ENCODE measurements around the gene CORIN. TPM values are rescaled to one million over a fixed set of nuclear protein-coding genes. Genes with fewer than 3 reads are reported as not detected.

The CORIN gene
- polyA plus RNA-seq, 1 donor (not counting 4 experiments of a cell fraction or from before 2014, with no cell fraction given): 0.14 TPM

DNA sequence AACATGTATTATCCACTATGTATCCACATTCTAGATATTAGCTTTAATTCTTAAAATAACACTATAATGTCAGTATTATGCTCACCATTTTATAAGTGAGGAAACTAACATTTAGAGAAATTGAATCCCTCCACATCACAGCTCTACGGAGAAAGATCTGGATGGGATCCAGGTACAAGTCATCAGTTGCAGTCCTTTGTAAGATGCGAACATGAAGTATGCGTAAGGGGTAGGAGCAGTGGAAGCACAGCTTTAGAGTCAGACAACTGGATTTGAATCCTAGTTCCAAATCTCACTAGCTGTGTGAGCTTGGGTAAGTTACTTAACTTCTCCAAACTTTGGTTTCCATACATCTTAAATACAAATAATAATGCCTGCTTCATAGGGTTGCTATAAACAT, 190.3 kb downstream of the CORIN start:
- H3K79me2 ChIP-seq (ENCODE audit: control insufficient read depth, insufficient read depth, low read length): no peaks in the 10 kb centered on the region
- no peak overlapping the region for H3K4me3 ChIP-seq (ENCODE audit: control insufficient read depth in 2 of 3, extremely low read depth in 1 of 3, insufficient read depth in 2 of 3, low read depth in 1 of 3, low read length in 3 of 3)
- no peak overlapping the region for H2AFZ ChIP-seq (ENCODE audit: control insufficient read depth, low read length)
- dilution Hi-C loops (cut with MboI; ENCODE audit: extremely low pct_ligation_motif_present, low sequenced_read_pairs): no loop called here
- H3K9me3 ChIP-seq (ENCODE audit: control insufficient read depth, low read depth, low read length): no peaks in the 10 kb centered on the region
- H3K36me3 ChIP-seq (ENCODE audit: control insufficient read depth in 2 of 2, extremely low read depth in 1 of 2, insufficient read depth in 2 of 2, low read length in 2 of 2): no peaks in the 10 kb centered on the region
- H3K27ac ChIP-seq (ENCODE audit: control insufficient read depth, insufficient read depth, low read length): no peak overlapping the region
- TF ChIP-seq, protein P1, sequence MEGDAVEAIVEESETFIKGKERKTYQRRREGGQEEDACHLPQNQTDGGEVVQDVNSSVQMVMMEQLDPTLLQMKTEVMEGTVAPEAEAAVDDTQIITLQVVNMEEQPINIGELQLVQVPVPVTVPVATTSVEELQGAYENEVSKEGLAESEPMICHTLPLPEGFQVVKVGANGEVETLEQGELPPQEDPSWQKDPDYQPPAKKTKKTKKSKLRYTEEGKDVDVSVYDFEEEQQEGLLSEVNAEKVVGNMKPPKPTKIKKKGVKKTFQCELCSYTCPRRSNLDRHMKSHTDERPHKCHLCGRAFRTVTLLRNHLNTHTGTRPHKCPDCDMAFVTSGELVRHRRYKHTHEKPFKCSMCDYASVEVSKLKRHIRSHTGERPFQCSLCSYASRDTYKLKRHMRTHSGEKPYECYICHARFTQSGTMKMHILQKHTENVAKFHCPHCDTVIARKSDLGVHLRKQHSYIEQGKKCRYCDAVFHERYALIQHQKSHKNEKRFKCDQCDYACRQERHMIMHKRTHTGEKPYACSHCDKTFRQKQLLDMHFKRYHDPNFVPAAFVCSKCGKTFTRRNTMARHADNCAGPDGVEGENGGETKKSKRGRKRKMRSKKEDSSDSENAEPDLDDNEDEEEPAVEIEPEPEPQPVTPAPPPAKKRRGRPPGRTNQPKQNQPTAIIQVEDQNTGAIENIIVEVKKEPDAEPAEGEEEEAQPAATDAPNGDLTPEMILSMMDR (optimal IDR thresholded peaks at IDR 0.05 in 1 of 3, IDR thresholded peaks at IDR 0.05 in 1 of 3, conservative IDR thresholded peaks at IDR 0.05 in 1 of 3; ENCODE audit: extremely low read depth in 1 of 3, insufficient read depth in 2 of 3, low read length in 3 of 3): no peak
- TF ChIP-seq EZH2 (IDR thresholded peaks at IDR 0.05; ENCODE audit: low read length): no peak
- H3K9ac ChIP-seq (ENCODE audit: control insufficient read depth, extremely low read depth, insufficient read depth, low read length): no peak overlapping the region
- DNase-seq (ENCODE audit: low read depth, low spot score) (no peak), FAIRE-seq (no peak)
- H3K9me1 ChIP-seq (ENCODE audit: control insufficient read depth, extremely low read depth, insufficient read depth, low read length): no peaks in the 10 kb centered on the region
- H3K4me1 ChIP-seq (ENCODE audit: control insufficient read depth, extremely low read depth, insufficient read depth, low read length): no peaks in the 10 kb centered on the region
- no peaks in the 10 kb centered on the region for H3K27me3 ChIP-seq (ENCODE audit: control insufficient read depth, extremely low read depth, insufficient read depth, low read length)
- no peaks in the 10 kb centered on the region for H4K20me1 ChIP-seq (ENCODE audit: control insufficient read depth, extremely low read depth, insufficient read depth, low read length)
- H3K4me2 ChIP-seq (ENCODE audit: control insufficient read depth, extremely low read depth, insufficient read depth, low read depth, low read length): no peak overlapping the region

DNA sequence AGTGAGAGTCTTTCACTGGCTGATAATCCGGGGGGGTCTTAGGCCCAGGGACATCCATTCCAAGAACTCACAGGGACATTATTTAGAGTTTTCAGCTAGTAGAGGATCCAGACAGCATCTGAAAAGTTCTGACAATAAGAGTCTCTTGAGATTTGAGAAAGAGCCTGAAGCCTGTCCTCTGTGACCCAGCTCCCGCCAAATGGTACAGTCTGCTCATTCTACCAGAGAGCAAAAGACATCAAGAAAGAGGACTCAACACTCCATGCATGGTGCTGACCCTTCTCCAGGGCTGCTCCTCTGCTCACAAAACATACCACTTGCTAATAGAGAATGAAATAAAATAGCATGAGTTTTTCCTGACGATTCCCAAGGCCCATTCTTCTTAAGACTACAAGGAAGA, 190.8 kb downstream of the CORIN start:
- Histone ChIP-seq H2AFZ (ENCODE audit: control insufficient read depth, low read length) (no peak overlapping the region), H3K27me3 (ENCODE audit: control insufficient read depth, extremely low read depth, insufficient read depth, low read length) (no peaks in the 10 kb centered on the region), H3K4me3 (ENCODE audit: control insufficient read depth in 2 of 3, extremely low read depth in 1 of 3, insufficient read depth in 2 of 3, low read depth in 1 of 3, low read length in 3 of 3) (no peak overlapping the region), H3K9ac (ENCODE audit: control insufficient read depth, extremely low read depth, insufficient read depth, low read length) (no peak overlapping the region), H3K4me2 (ENCODE audit: control insufficient read depth, extremely low read depth, insufficient read depth, low read depth, low read length) (no peak overlapping the region), H3K27ac (ENCODE audit: control insufficient read depth, insufficient read depth, low read length) (no peak overlapping the region), H3K9me1 (ENCODE audit: control insufficient read depth, extremely low read depth, insufficient read depth, low read length) (no peaks in the 10 kb centered on the region), H3K9me3 (ENCODE audit: control insufficient read depth, low read depth, low read length) (no peaks in the 10 kb centered on the region), H4K20me1 (ENCODE audit: control insufficient read depth, extremely low read depth, insufficient read depth, low read length) (no peaks in the 10 kb centered on the region), H3K4me1 (ENCODE audit: control insufficient read depth, extremely low read depth, insufficient read depth, low read length) (no peaks in the 10 kb centered on the region), H3K79me2 (ENCODE audit: control insufficient read depth, insufficient read depth, low read length) (no peaks in the 10 kb centered on the region), H3K36me3 (ENCODE audit: control insufficient read depth in 2 of 2, extremely low read depth in 1 of 2, insufficient read depth in 2 of 2, low read length in 2 of 2) (no peaks in the 10 kb centered on the region)
- TF ChIP-seq EZH2 (IDR thresholded peaks at IDR 0.05; ENCODE audit: low read length): no peak
- TF ChIP-seq, protein P1 (optimal IDR thresholded peaks at IDR 0.05 in 1 of 3, IDR thresholded peaks at IDR 0.05 in 1 of 3, conservative IDR thresholded peaks at IDR 0.05 in 1 of 3; ENCODE audit: extremely low read depth in 1 of 3, insufficient read depth in 2 of 3, low read length in 3 of 3): no peak
- dilution Hi-C loops (cut with MboI; ENCODE audit: extremely low pct_ligation_motif_present, low sequenced_read_pairs): no loop called here
- DNase-seq (ENCODE audit: low read depth, low spot score) (no peak), FAIRE-seq (no peak)

Data from keratinocyte (primary cell).